ENCODE results near the gene MGAM2. TPM values are rescaled to one million over a fixed set of nuclear protein-coding genes. Genes with fewer than 3 reads are reported as not detected.

MGAM2 gene
- total RNA-seq, 1 donor from 2014 or later: 0.15 TPM

GRCh38 chr7:142188846-142189245, 77.3 kb downstream of the MGAM2 start:
- H3K9me3 Mint-ChIP-seq (ENCODE audit: unreplicated experiment): no peaks in the 10 kb centered on the region
- H3K27ac Mint-ChIP-seq (ENCODE audit: unreplicated experiment): no peak overlapping the region
- TF ChIP-seq, protein P1, sequence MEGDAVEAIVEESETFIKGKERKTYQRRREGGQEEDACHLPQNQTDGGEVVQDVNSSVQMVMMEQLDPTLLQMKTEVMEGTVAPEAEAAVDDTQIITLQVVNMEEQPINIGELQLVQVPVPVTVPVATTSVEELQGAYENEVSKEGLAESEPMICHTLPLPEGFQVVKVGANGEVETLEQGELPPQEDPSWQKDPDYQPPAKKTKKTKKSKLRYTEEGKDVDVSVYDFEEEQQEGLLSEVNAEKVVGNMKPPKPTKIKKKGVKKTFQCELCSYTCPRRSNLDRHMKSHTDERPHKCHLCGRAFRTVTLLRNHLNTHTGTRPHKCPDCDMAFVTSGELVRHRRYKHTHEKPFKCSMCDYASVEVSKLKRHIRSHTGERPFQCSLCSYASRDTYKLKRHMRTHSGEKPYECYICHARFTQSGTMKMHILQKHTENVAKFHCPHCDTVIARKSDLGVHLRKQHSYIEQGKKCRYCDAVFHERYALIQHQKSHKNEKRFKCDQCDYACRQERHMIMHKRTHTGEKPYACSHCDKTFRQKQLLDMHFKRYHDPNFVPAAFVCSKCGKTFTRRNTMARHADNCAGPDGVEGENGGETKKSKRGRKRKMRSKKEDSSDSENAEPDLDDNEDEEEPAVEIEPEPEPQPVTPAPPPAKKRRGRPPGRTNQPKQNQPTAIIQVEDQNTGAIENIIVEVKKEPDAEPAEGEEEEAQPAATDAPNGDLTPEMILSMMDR (IDR thresholded peaks at IDR 0.05; ENCODE audit: unreplicated experiment): peak; percentile 60
- H3K4me3 Mint-ChIP-seq (ENCODE audit: unreplicated experiment): no peak overlapping the region
- no peak for DNase-seq (ENCODE audit: low spot score)
- peaks cover 10% of the 10 kb centered on the region for H3K4me1 Mint-ChIP-seq (ENCODE audit: unreplicated experiment)
- no peaks in the 10 kb centered on the region for H3K36me3 Mint-ChIP-seq (ENCODE audit: low read depth, unreplicated experiment)
- H3K27me3 Mint-ChIP-seq (ENCODE audit: unreplicated experiment): no peaks in the 10 kb centered on the region

- DNase-seq (ENCODE audit: low spot score): no peak
- no peak overlapping the region for H3K27ac Mint-ChIP-seq (ENCODE audit: unreplicated experiment)
These were observed 82.7 kb downstream of the MGAM2 start for GRCh38 chr7:142194201-142194600.

DNA sequence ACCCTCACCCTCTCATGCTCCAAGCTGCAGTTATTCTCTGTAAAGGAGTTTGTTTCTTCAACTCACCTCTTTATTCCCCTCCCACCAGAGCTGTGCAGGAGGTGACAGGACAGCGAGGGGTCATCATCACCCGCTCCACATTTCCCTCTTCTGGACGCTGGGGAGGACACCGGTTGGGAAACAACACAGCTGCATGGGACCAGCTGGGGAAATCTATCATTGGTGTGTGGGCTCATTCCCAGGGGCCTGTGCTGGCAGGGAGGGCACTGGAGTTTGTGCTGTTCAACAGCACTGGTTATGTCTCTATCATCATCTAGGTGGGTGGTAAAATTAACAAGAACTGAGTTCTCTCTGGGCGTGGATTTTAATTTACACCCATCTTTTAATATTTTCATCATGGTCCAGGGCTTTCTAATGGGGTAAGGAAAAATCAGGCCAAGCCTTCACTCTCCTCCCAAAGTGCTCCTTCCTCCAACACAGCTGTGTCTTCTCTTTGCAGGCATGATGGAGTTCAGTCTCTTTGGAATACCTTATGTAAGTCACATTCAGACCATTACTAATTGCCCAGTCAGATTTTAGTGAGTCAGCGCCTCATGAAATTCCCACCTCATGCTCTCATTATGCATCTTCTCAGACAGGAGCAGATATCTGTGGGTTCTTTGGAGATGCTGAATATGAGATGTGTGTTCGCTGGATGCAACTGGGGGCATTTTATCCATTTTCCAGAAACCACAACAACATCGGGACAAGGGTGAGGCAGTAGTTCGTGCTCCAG, 84.7 kb downstream of the MGAM2 start:
- no peak overlapping the region for H3K27ac Mint-ChIP-seq (ENCODE audit: unreplicated experiment)
- DNase-seq (ENCODE audit: low spot score): no peak
- H3K4me1 Mint-ChIP-seq (ENCODE audit: unreplicated experiment): no peaks in the 10 kb centered on the region
- H3K27me3 Mint-ChIP-seq (ENCODE audit: unreplicated experiment): peaks cover 2% of the 10 kb centered on the region
- H3K36me3 Mint-ChIP-seq (ENCODE audit: low read depth, unreplicated experiment): no peaks in the 10 kb centered on the region
- TF ChIP-seq, protein P1 (IDR thresholded peaks at IDR 0.05; ENCODE audit: unreplicated experiment): no peak
- no peaks in the 10 kb centered on the region for H3K9me3 Mint-ChIP-seq (ENCODE audit: unreplicated experiment)
- H3K4me3 Mint-ChIP-seq (ENCODE audit: unreplicated experiment): no peak overlapping the region

More at GRCh38 chr7:142194201-142194600, 82.7 kb downstream of the MGAM2 start:
- Mint-ChIP-seq H3K9me3 (ENCODE audit: unreplicated experiment) (no peaks in the 10 kb centered on the region), H3K36me3 (ENCODE audit: low read depth, unreplicated experiment) (no peaks in the 10 kb centered on the region), H3K4me1 (ENCODE audit: unreplicated experiment) (no peaks in the 10 kb centered on the region), H3K4me3 (ENCODE audit: unreplicated experiment) (no peak overlapping the region), H3K27me3 (ENCODE audit: unreplicated experiment) (peaks cover 2% of the 10 kb centered on the region)
- TF ChIP-seq, protein P1 (IDR thresholded peaks at IDR 0.05; ENCODE audit: unreplicated experiment): no peak

GRCh38 chr7:142200206-142200605, 88.7 kb downstream of the MGAM2 start:
- Mint-ChIP-seq H3K36me3 (ENCODE audit: low read depth, unreplicated experiment) (no peaks in the 10 kb centered on the region), H3K4me3 (ENCODE audit: unreplicated experiment) (no peak overlapping the region), H3K27me3 (ENCODE audit: unreplicated experiment) (no peaks in the 10 kb centered on the region), H3K4me1 (ENCODE audit: unreplicated experiment) (no peaks in the 10 kb centered on the region), H3K27ac (ENCODE audit: unreplicated experiment) (no peak overlapping the region), H3K9me3 (ENCODE audit: unreplicated experiment) (no peaks in the 10 kb centered on the region)
- no peak for DNase-seq (ENCODE audit: low spot score)
- TF ChIP-seq, protein P1 (IDR thresholded peaks at IDR 0.05; ENCODE audit: unreplicated experiment): no peak

GRCh38 chr7:142228537-142229104, 117.1 kb downstream of the MGAM2 start:
- Mint-ChIP-seq H3K27ac (ENCODE audit: unreplicated experiment) (no peak overlapping the region), H3K36me3 (ENCODE audit: low read depth, unreplicated experiment) (no peaks in the 10 kb centered on the region), H3K9me3 (ENCODE audit: unreplicated experiment) (no peaks in the 10 kb centered on the region), H3K4me1 (ENCODE audit: unreplicated experiment) (no peaks in the 10 kb centered on the region), H3K4me3 (ENCODE audit: unreplicated experiment) (no peak overlapping the region), H3K27me3 (ENCODE audit: unreplicated experiment) (no peaks in the 10 kb centered on the region)
- TF ChIP-seq, protein P1 (IDR thresholded peaks at IDR 0.05; ENCODE audit: unreplicated experiment): no peak
- no peak for DNase-seq (ENCODE audit: low spot score)
